ENCODE data around the gene OLFML2B. TPM values are rescaled to one million over a fixed set of nuclear protein-coding genes. Genes with fewer than 3 reads are reported as not detected.

The OLFML2B gene
- total and polyA plus RNA-seq, 5 donors = 1.8 to 8.9 (median 3.0) TPM

Other genes with a start within 250 kb of the OLFML2B start
- gene NOS1AP, start 45.8 kb upstream of the OLFML2B start, total RNA-seq = 1 to 10 TPM; 1.4 to 4.5 (median 4.3) TPM
- gene NOS1AP, start 45.8 kb upstream of the OLFML2B start, polyA plus RNA-seq = 0.86 TPM

Measured in right cardiac atrium (tissue), 5 donors.